ENCODE results near the gene DMD.
"Not testable (repeated sequence)": the region's sequence is repeated elsewhere in the genome, so short reads cannot be mapped to it uniquely, and the experiment has no call there.

Gene DMD

DNA sequence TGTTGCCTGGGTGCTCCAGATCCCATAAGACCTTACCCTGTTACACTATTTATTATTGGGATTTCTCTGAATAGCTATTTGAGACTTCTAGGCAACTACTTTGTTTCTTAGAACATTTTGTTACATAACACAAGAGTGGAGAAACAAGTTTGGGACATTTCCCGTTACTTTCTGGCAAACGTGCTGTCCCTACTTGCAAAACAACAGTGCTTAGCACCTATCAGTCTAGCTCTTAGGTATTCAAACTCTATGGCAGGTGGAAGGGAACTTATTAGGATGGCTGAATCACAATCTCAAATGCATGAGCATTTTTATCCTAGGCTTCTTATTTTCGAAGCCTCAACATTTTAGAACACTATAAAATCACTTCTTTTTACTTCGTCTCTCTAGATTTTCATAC lies 613.6 kb downstream of the DMD start:
- no peak for DNase-seq

DNA sequence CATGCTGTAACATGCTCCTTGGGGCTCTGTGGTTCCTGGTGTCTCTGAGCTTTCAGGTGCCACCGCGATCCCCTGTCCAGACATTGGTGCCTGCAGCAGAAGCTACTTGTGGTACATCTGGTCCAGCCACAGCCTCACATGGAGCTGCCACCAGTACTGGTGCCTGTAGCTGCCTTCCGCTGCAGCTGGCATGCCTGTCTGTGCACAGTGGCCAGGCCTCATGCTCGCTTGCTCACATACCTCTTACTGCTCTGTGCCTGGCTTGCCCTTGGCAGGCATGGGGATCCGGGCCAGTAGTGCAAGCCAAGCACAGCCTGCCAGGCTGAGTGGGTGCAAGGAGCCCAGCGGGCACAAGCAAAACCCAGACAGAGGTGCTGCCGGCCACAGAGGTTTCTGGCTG lies 618.6 kb downstream of the DMD start:
- DNase-seq = no peak

DNA sequence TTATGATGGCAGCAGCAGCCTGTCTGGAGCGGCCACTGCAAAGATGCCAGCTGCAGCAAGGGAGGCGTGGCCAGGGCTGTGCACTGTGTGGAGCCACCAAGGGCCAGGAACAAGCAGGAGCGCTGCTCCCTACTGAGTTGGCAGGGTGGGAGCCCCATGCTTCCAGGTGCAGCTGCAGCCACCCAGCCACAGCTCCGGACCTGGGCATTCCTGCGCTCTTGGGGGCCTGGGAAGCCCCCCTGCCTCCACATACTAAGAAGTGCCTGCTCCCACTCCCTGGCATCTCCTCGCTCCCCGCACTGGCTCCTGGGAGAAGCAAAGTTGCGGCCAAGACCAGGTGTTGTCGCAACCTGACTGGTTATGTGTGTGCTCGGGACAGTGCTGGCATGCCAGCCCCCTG lies 619.8 kb downstream of the DMD start:
- DNase-seq = no peak

DNA sequence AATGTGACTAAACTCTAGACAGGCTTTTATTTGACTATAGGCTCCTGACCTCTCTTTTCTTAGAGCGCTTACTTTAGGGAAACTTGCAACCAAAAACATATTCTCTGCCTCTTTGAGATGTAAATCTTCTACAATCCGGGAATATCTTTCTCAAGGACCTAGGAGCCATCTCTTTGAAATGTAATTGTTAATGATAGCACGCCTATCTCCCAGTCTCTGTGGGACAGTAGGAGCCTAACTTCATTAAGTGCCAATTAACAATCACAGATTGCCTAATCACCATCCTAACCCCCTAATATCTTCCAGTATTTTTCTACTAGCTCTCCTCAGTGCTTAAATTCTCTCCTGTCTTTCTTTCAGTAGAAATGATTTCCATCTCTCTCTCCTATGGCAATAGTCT lies 628.6 kb downstream of the DMD start:
- no peak for DNase-seq

DNA sequence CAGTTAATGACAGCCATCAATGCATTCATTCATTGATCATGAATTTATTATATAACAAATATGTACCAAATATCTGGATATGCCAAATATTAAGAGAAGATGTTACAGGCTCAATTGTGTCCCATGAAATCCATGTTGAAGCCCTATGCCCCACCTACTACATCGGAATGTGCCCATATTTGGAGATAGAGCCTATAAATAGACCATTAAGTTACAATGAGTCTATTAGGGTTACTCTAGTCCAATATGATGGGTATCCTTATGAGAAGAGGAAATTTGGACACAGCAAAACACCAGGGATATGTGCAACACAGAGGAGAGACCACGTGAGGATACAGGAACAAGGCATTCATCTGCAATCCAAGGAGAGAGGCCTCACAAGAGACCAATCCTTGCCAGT lies 634.5 kb downstream of the DMD start:
- no peak for DNase-seq

DNA sequence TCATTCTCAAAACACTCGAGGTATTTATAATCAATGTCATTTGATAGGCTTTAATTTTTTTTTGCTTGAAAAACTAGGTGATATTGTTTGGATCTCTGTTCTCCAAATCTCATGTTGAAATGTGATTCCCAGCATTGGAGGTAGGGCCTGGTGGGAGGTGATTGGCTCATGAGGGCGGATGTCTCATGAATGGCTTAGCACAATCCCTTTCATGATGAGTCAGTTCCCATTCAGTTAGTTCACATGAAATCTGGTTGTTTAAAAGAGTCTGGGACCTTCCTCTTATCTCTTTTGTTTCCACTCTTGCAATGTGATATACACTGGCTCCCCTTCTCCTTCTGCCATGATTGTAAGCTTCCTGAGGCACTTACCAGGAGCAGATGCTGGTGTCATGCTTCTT lies 638.7 kb downstream of the DMD start:
- no peak for DNase-seq

DNA sequence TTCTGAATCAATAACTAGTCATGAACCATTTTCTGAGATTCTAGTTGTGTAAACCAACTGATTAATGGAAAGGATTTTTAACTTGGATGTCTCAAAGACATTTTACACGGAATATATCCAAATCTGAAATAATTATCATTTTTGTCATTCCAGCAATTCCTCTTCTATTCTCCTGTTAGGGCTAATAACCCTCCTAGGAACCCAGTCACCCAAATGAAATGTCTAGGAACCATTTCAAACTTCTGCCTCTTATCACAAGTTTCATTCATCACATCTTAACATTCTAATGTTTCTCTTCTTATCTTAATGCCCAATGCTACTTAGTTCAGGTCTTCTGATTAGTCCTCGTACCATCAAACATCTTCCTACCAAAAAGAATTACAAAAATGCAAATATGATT lies 639.8 kb downstream of the DMD start:
- no peak for DNase-seq

DNA sequence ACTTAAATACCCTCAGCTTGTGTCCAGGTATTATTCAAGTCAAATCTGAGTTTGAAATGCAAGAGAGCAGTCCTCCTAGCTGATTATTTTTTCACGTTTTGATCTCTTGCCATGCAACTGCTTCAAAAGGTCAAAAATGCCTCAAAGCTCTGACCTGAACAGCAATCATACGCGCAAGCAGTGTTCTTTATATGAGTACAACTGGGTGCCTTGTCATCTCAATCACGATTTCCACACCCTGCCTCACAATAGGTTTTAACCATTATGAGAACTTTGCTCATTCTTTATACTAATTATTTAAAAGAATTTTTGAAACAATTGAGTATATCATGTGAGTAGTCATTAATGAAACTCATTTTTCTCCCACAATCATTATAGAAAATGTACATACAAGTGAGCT lies 649.1 kb downstream of the DMD start:
- DNase-seq = no peak

DNA sequence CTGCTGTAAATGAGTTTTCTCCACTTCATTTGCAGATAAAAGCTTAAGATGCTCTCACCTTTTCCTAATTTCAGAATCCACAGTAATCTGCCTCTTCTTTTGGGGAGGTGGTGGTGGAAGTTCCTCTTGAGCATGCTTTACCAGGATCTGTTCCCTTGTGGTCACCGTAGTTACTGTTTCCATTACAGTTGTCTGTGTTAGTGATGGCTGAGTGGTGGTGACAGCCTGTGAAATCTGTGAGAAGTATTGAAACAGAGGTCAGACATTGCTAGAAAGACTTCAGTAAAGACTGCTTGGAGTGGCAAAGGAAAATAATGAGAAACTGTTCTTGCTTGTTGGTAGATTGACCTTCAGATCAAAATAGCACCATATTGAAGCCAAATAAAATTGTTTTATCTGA lies 666.2 kb downstream of the DMD start:
- DNase-seq = no peak

DNA sequence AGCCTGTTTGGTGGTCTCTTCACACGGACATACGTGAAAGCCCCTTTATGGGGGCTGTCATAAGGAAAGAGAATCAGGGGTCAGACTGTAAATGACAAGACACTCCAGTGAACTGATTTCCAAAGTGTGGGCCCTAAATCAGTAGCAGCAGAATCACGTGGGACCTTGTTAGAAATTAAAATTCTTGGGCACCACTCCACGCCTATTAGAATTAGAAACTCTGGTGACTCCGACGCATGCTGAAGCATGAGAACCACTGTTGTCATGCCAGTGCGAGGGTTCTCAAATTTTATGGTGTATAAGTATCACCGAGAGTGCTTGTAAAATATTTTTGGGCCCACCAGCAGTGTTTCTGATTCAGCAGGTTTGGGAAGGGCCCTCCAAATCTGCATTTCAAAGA lies 672.8 kb downstream of the DMD start:
- DNase-seq = no peak

DNA sequence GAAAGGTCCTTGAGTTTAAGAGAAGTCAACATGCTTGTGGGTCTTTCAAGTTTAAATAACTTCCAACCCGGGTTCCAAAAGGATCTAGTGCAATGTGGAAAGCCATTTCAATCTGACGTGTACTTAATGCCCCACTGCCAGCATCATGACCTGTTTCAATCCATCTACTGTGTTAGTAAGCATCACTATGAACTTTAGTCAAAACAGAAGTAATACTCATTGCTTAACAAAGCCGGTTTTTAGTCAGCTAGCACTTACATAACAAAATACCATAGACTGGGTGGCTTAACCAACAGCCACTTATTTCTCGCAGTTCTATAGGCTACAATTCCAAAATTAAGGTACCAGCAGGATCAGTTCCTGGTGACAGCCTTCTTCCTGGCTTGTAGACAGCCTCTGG lies 677.5 kb downstream of the DMD start:
- DNase-seq = no peak

DNA sequence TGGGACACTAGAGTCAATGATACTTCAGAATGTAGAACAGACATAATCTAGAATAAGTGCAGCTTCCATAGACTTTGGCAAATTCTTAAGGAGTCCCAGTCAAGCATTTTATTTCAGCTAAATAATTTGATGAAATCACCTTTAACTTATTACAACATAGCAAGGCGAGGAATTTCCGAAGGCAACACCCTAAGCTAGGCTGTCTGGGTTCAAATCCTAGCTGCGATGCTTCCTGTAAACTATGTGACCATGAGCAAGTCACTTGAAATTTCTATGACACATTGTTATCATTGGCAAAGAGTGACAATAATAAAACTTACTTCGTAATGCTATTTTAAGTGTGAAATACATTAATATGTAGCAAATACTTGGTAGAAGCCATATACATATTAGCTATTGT lies 679.1 kb downstream of the DMD start:
- DNase-seq = peak; percentile 40

DNA sequence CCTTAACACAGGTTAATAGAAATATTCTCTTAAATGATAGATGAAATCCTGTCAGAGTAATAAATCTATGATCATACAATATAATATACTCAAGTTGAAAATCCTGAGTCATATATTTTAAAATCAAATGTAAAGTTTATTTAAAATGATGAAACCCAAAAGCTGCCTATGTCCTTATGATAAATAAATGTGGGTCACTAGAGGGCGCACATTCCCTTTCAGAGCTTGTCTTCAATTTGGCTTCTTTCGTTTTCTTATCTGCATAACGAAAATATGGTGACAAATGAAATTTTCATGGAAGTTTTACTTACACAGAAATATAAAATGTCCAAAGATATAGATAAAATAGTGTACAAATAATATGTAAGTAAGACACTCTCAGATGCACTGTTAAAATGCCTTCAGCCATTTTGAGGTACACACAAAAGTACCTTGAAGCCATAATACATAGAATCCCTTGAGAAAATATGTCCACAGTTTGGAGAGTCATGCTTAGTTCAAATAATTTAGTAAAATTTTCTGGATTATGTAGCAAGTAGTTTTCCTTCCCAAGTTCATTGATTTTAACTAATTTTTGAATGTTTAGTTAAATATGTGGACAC lies 680.4 kb downstream of the DMD start:
- peak; percentile 30 for DNase-seq

DNA sequence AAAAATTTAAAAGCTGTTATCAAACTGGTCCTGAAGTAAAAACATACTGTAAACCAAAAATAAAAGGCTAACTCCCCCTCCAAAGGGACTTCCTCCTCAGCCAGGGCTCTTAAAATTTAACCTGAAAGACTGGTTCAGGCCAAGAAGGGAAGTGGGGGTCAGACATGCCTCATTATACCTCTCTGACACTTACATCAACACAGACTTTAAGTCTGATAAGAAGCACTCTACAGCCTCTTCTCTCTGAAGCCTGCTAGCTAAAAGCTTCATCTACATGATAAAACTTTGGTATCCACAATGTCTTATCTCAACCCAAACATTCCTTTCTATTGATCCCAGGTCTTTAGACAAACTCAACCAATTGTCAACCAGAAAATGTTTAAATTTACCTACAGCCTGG lies 682.9 kb downstream of the DMD start:
- DNase-seq = not testable (repeated sequence)

DNA sequence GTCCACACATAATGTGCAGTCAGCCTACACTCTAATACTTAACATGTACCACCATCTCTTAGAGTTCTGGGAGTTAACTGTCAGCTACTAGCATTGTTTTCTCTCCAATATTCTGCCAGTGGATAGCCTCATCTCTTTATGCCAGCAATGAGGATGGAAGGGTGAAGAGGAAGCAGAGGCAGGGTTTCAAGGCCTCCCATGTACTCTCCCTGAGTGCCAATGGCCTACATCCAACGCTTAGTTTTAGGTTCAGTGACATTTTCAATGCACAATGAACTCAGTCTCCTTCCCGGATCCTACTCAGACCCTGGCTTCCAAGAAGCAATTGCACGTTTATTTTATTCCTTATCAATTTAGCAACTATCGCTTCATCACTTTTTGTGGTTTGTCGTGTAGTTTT lies 686.1 kb downstream of the DMD start:
- no peak for DNase-seq

DNA sequence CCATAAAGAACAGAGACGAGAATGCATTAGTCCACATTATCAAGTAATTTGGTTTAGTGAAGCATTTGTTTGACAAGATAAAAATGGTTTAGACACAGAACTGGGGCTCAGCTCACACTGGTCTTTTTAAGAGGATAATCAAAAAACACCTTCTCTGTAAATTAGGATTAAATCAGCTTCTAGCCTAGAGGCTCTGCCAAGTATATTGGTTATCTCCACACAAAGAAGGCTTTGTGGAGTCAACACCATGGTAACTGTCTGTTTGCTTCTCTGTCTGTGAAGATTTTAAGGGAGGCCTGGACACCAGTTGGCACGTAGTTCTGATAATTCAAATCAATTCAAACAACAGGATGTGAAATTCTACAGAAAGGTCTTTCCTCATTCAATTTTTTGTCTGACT lies 687.0 kb downstream of the DMD start:
- no peak for DNase-seq

DNA sequence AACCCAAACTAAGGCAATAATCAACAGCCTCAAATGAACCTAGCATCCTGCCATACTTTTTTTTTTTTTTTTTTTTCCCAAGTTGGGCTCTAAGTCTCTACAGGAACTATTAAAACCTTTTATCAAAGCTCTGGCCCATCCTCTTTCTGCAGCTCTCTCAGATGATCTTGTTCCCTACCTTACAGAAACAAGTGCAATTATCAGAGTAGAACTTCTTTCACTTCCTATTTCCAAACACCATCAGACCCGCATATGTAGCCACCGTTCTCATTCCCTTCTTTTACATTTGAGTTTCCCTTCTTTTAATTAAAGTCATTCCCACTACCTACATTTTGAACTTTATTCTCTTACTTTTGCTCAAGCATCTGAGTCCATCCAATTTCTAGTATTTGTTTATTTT lies 690.6 kb downstream of the DMD start:
- DNase-seq = no peak

DNA sequence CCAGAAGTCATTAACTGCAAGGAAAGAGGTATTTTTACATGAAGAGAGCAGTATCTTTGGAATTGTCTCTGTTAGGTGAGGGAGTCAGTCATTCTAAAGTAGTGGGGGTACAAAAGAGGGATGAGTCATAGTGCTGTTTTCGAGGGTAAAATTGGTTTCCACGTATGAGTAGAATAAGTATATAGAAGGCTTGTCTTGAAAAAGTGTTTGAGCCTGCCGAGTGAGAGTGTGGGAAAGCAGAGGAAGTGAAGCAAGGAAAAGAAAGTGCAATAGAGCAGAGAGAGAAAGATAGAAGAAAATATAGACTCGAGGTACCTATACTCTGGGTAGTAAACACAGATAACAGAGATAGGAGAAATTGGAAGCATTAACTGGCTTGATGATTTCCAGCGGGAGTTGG lies 696.4 kb downstream of the DMD start:
- no peak for DNase-seq

DNA sequence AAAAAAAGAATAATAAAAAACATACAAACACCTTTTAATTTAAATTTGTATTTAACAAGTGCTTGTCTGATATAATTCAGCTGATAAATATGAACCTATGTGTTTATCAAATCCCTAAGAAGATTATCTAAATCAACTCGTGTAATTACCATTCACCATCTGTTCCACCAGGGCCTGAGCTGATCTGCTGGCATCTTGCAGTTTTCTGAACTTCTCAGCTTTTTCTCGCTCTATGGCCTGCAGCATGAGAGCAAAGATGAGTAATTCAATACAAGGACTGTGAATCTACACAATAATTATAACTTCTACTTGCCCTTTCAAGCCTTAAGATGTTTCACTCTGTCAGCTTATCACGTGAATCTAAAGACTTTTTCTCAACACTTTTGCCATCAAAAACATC lies 709.7 kb downstream of the DMD start:
- no peak for DNase-seq

DNA sequence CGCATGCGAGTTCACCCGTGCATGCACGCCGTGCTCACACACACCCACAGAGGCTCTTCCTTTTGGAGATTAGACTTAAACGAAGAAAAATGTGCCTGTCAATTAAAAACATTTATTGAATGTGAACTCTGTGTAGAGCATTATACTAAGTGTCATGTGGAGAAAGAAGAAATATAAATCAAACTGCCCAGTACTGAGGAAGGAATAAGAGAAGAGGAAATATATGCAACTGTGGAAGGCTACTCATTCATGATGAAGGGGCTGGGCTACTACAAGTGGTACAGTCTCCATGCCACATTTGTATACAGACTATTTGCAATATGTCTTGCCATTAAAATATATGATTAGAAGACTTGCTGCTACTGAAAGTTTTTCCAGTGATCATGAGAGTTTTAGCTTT lies 714.7 kb downstream of the DMD start:
- no peak for DNase-seq

DNA sequence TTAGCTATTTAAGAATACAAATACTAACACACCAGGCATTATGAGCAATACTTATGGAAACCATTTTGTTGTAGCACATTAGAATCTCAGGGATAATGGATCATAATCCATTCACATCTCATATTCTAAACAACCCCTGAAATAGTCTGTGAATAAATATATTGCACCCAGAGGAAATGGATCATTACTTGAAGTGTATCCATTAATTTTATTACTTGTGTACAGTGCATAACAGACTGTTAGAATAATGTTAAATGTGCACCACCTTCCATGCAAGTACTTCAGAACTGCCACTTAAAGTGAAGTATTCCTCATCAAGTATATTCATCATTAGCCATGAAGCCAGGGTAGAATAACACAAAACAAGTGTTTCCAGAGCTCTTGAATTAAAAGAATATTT lies 715.5 kb downstream of the DMD start:
- DNase-seq = no peak

DNA sequence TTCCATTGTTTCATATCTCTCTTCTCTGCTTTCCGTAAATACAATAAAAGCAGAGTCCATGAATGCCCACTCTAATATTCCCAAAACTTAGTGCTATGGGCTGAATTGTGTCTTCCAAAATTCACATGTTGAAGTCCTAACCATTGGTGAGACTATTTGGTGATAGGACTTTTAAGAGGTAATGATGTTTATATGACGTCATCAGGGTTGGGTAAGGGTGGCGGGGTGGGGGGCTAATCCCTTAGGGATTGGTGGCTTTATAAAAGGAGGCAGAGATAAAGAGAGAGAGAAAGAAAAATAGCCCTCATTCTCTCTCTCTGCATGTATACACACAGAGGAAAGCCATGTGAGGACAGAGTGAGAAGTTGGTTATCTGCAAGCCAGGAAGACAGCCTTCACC lies 722.2 kb downstream of the DMD start:
- DNase-seq = no peak

DNA sequence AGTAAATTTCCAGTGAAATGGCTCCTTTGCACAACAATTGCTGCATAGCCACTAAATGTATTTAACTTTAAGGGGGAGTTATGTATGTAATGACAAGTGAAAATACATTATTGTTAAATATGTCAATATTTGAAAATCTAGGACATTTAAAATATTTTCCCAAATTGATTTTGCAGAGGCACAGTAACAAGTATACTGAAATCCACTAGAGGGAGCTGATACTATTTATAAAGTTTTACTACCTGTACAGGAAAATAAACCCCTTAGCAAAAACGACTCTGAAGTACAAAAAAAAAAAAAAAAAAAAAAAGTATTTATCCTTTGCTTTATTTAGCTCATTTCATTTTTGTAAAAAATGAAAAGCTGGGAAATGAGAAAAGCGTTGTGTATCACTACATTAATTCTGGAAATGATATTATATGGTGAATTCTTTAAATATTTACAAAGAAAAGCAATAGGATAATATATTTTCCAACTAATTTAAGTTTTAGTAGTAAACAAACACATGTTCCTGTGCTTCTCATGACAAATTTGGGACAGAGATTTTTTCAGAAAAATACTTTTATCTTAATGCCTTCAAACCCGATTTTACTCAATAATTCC lies 727.7 kb downstream of the DMD start:
- no peak for DNase-seq

DNA sequence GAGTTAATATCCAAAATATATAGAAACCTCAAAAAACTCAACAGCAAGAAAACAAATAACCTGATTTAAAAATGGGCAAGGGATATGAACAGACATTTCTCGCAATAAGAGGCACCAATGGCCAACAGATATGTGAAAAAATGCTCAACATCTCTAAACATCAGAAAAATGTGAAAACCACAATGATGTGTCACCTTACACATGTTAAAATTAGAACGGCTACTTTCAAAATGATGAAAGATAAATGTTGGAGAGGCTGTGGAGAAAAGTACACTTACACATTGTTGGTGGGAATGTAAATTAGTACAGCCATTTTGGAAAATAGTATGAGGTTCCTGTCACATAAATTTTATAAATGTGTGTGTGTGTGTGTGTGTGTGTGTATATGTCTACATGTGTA lies 731.3 kb downstream of the DMD start:
- no peak for DNase-seq

DNA sequence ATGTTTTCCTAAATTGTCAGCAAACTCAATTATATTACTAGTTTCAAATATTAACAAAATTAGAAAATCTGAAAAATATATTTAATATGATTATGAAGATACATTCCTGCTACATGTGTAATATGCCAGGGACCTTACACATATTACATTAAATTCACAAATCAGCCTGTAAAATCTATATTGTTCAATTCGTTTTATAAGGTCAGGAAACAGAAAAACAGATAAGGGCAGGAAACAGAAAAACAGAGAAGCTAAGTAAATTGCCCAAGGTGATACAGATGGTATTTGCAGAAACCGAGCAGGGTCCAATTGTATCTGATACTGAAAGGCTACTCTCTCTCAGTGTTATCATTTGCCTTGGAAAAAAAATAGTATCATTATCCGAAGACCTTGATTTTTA lies 739.0 kb downstream of the DMD start:
- no peak for DNase-seq

Measured in fibroblast of skin of back (primary cell).